G401 (cell line): ENCODE data around the gene CUL3. TPM values are rescaled to one million over a fixed set of nuclear protein-coding genes. Genes with fewer than 3 reads are reported as not detected.
"Not testable (repeated sequence)": the region's sequence is repeated elsewhere in the genome, so short reads cannot be mapped to it uniquely, and the experiment has no call there.

ENCODE experiments used
- DNase-seq: peaks from one replicate; pipeline ENCODE4 v3.0.0-alpha.2; 2015; ENCODE audit warnings: low spot score
- in situ Hi-C: cut with HindIII; loops from 2 replicates; pipeline ENCODE4 v1.10.0; 2016; ENCODE audit warnings: low sequenced_read_pairs, mixed read lengths
- total RNA-seq: library from RNA; depleted of rRNA; stranded (reverse); fragments of >200 nt; shearing (Covaris generic); gene quantifications from 2 replicates; pipeline ENCODE4 v1.2.3, GENCODE V29; 2014

CUL3 gene
- total RNA-seq, 1 experiment from 2014 or later: 99.2 TPM

GRCh38 chr2:224552771-224553170 lies 32.4 kb downstream of the CUL3 start:
- DNase-seq: no peak
- in situ Hi-C loops: no loop called here

- in situ Hi-C loops: no loop called here
- DNase-seq: no peak
Observed at GRCh38 chr2:224551693-224552092, 33.5 kb downstream of the CUL3 start.

GRCh38 chr2:224546926-224547325 lies 38.2 kb downstream of the CUL3 start:
- in situ Hi-C loops: no loop called here
- no peak for DNase-seq

- DNase-seq: no peak
- in situ Hi-C loops: no loop called here
Observed at GRCh38 chr2:224545884-224546644, 39.1 kb downstream of the CUL3 start.

GRCh38 chr2:224543939-224544338 lies 41.2 kb downstream of the CUL3 start:
- no peak for DNase-seq
- in situ Hi-C loops: no loop called here

- DNase-seq: no peak
- in situ Hi-C loops: no loop called here
Observed at GRCh38 chr2:224538561-224539138, 46.5 kb downstream of the CUL3 start.

GRCh38 chr2:224532931-224533330 lies 52.2 kb downstream of the CUL3 start:
- no peak for DNase-seq
- in situ Hi-C loops: no loop called here

GRCh38 chr2:224532441-224532840 lies 52.7 kb downstream of the CUL3 start:
- in situ Hi-C loops: no loop called here
- no peak for DNase-seq

- in situ Hi-C loops: no loop called here
- no peak for DNase-seq
Observed at GRCh38 chr2:224528171-224528570, 57.0 kb downstream of the CUL3 start.

GRCh38 chr2:224525774-224526173 lies 59.4 kb downstream of the CUL3 start:
- in situ Hi-C loops: no loop called here
- no peak for DNase-seq

GRCh38 chr2:224524657-224525056 lies 60.5 kb downstream of the CUL3 start:
- DNase-seq: no peak
- in situ Hi-C loops: no loop called here

- DNase-seq: no peak
- in situ Hi-C loops: no loop called here
Observed at GRCh38 chr2:224523626-224524577, 61.3 kb downstream of the CUL3 start.

- DNase-seq, in situ Hi-C loops: not testable (repeated sequence)
Observed at GRCh38 chr2:224522483-224522882, 62.7 kb downstream of the CUL3 start.

GRCh38 chr2:224520064-224520463 lies 65.1 kb downstream of the CUL3 start:
- no peak for DNase-seq
- in situ Hi-C loops: no loop called here

GRCh38 chr2:224518806-224519580 lies 66.2 kb downstream of the CUL3 start:
- no peak for DNase-seq
- in situ Hi-C loops: no loop called here

GRCh38 chr2:224517963-224518362 lies 67.2 kb downstream of the CUL3 start:
- no peak for DNase-seq
- in situ Hi-C loops: no loop called here

- in situ Hi-C loops, DNase-seq: not testable (repeated sequence)
Observed at GRCh38 chr2:224516393-224516792, 68.8 kb downstream of the CUL3 start.

GRCh38 chr2:224513991-224514390 lies 71.2 kb downstream of the CUL3 start:
- in situ Hi-C loops: no loop called here
- no peak for DNase-seq

- DNase-seq: no peak
- in situ Hi-C loops: no loop called here
Observed at GRCh38 chr2:224507789-224508188, 77.4 kb downstream of the CUL3 start.
